NCI-H2171 (cell line): ENCODE results near the gene KNCN.

Experiments used
- DNase-seq: peaks from one replicate; lab custom pipeline; 2025; lab: John Stamatoyannopoulos, UW

The KNCN gene

DNA sequence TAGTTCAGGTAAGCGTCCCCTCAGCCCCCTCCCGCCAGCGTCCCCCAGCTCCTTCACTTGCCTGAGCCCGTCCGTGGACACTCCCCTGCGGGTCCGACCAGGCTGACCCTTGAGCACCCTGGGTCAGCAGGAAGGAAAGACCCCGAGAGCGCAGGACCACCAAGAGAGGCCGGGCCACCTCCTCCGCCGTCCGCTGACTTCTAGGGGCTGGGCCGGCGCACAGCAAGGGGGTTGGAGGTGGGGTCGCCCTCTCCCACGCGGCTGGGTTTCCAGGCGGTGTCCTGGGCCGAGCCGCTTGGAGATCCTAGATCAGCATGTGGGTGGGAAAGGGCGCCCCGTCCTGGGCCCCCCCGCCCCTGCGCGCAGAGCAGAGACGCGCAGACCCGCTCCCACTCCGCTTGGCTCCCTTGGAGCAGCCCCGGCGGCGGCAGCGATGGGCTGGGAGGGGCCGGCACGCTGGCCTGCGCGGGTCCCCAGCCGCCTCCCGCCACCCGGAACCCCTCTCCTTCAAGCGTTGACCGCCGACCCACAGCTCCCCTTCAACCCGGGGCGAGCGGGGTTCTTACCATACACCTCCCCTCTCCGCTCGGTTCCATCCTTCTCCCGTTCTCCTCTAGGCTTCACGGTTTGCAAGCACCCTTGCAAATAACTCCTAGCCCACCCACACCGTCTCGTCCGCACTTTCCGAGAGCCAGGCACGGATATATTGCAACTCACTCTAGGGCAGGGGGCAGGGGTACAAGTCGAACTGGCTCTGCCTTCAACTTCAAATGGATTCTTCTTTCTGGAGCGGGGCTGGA is 7.5 kb downstream of the KNCN start:
- DNase-seq: no peak

DNA sequence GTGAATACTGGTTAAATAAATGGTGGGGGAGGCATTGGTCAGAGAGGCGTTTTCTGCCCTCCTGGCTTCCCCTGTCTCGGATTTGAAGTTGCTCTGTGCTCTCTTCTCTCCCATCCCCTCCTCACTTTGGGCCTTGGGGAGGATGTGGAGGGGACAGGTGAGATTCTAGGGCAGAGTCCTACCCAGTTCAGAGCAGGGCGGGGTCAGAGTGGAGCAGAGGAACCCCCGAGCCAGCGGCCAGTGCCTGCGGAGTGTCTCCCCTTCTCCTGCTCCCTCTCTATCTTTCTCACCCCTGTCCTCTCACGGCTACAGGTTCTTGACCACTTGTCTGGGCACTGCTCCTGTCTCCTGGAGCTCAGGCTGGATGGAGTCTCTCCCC is 8.1 kb downstream of the KNCN start:
- DNase-seq: no peak

DNA sequence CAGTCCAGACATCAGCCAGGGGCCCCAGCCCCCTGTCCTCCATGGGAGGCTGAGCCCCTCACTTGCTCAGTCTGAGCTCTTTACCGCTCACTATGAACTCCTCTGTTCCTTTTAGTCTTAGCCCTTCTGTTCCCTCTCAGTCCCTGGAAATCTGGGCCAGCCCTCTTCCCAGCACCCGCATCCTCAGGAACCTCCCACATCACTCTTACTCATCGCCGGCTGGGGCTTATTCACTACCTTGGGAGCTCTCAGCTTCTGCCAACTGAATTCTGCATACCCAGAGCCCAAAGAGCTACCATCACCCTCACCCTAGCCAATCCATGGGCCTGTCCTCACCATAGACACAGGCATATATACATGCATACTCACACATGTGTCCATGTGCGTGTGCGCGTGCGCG is 11.5 kb downstream of the KNCN start:
- DNase-seq: no peak

DNA sequence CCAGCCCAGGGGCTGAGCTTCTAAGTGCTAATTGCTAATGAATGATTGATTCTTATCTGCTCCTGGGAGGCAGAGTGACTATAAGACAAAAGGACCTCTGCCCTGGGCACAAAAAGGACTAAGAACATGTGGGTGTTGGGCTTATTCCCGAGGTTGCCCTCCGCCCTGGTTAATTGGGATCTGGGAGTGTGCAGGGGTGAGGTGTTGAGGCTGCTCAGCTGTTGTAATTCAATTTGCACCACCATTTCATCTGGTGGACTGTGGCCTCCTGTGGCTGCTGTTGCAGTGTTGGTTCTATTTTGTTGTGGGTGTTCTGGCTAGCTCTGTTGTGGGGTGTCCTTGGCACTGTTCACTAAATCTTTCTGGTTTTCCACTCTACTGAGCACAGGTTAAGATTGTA is 13.3 kb downstream of the KNCN start:
- DNase-seq: no peak

DNA sequence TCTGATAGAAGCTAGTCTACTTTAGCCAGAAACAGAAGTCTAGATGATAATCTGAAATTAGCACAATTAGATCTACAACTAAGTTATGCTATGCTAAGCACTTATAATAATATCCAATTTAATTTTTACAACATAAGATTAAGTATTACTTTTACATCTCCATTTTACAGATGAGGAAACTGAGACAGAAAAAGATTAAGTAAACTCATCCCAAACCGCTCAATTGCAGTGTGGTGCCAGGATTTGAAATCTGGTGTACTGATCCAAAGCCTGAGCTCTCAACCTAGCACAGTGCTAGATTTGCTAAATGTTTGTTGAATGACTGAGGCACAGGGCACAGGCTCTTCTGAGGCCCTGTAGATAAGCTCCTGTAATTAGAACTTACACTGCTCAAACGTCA is 13.8 kb downstream of the KNCN start:
- no peak for DNase-seq

DNA sequence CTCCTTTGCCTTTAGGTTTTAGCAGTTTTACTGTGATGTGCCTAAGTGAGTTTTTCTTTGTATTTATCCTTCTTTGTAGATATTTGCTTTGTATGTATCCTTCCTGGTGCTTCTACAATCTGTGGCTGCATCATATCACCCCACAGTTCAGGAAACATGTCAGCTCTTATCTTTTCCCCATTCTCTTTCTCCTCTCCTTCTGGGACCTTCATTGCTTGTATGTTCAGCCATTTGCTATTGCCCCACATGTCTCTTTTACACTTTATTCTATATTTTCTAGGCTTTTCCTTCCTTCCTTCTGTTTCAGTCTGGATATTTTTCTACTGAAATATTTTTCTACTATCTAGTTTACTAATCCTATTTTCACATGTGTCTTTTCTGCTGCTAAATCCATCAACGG is 14.9 kb downstream of the KNCN start:
- no peak for DNase-seq

DNA sequence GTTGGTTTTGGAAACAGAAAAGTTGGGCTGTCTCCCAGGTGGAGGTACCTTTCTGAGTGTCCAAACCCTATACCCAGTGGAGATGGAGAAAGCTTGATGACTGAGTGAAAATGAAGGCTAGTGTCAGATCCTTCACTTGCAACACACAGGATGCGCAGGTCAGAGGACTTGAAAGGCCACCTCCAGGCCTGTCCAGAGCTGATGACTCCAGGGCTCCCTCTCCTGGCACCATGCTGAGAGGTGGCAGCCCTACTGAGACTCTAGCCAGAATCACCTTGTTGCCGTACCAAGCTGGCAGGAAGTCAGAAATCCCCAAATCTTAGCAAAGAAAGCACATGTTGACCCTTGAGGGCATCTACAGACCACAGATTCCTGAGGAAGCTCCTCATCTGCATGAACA is 16.4 kb downstream of the KNCN start:
- no peak for DNase-seq

DNA sequence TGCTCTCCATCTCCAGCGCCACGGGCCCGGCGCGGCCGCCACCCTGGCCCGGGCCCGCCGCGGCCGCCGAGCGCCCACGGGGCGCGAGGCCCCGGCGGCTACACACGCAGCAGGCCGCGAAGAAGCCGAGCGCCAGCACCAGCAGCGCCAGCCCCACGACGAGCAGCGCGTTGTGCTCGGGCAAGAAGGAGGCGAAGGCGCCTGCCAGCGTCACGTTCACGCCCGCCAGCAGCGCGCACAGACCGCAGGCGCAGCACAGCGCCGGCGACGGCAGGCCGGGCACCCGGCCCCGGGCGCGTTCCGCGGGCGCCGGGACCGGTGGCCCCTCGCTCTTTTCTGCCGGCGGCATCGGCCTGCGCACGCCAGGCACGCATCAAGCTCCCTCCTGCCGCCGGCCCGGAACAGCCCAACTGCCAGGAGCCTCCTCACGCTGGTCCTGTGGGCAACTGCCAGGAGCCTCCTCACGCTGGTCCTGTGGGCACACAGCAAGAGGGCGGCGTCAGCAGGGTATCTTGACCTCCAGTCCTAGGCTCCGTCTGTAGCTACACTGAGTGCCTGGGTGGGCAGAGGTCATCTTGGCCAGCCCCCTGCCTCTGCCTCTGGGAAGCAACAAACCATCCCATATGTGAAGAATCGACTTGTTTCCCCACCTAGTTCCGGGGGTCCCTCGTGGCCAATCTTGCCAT is 18.1 kb downstream of the KNCN start:
- DNase-seq: peak; percentile 34

DNA sequence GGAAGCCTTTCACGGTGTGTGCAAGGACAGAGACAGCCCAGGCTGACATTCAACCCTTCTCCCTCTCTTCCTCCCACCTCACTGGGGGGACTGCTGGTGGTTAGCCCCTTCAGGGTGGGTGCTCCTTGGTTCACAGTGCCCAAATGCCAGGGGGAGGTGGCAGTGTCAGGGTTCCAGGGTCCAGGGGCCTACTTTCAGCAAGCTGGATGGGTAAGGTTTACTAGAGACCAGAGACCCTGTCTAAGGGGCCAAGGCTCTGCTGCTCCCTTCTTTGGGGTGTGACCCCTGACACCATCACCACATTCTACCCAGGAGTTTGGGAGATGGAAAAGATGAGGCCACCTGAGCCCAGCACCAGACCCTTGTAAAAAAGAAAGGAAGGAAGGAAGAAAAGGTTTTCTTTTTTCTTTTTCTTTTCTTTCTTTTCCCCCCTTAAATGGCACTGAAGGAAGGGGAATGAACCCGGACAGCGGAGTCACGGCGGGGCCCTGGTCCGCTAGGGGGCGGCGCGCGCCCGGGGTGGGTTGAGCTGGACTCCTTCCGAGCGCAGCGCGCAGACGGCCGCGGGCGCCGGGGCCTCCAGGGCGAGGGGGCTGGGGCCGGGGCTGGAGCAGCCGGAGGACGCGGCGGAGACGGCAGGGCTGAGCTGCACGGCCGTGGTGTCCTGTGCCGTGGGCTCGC is 18.8 kb downstream of the KNCN start:
- peak; percentile 76 for DNase-seq

DNA sequence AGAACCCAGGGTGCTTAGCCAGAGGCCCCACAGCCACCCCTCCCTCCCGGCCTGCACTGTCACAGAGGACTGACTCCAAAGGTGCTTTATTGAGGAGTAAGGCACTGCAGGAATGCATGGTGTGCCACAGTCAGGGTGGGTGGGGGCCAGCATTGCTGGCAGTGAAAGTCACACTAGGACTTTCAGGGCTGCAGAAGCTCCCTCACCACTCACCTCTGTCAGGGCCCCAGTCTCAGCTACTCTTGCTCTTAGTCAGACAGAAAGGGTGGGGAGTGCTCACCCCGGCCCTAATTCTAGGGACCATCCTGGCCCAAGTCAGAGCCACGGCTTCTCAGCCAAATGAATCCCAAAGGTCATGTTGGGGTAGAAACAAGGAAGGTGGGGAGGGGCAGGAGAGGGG is 19.4 kb downstream of the KNCN start:
- no peak for DNase-seq

DNA sequence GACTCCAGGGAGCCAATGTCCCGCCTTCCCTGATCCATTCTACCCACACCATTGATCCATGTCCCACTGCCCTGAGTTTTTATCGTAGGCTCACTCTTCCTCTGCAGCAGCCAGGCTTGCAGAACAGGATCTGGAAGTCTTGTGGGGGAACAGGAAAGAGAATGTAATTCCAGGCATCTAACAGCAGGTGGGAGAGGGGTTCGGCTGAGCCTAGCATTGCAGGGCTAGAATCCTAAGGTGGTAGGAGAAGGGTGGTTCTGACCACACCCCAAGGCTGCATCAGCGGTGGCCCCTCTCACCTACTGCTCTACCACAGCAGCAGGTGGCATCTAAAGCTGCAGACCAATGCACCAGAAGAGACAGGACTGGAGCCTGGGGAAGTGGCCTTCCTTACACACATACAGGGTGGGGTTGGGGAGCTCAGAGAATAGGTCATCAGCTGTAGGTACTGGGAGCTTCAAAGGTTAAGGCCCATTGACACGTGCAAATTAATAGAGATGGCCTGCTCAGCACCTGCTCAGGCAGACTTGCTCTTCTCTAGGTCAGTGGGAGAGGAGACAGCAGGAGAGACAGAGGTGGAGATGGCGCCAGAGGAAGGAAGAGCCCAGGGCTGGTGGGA is 20.5 kb downstream of the KNCN start:
- DNase-seq: no peak

DNA sequence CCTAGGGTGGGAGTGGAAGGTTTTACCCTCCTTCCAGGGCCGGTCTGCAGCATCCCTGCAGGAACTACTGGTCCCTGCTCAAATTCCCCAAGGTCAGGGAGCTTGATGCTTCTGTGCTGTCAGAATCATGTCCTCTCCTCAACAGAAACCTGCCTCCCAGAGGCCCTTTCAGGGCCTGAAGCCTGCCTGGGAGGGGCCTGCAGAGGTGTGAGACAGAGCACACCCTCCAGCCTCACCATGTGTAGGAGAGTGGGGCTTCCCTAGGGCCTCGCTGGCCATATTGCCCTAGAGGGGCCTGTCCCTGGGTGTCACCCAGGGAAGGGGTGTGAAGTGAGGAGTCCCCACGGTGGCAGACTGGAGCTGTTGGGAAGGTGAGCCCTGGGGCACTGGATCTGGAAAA is 21.1 kb downstream of the KNCN start:
- no peak for DNase-seq

DNA sequence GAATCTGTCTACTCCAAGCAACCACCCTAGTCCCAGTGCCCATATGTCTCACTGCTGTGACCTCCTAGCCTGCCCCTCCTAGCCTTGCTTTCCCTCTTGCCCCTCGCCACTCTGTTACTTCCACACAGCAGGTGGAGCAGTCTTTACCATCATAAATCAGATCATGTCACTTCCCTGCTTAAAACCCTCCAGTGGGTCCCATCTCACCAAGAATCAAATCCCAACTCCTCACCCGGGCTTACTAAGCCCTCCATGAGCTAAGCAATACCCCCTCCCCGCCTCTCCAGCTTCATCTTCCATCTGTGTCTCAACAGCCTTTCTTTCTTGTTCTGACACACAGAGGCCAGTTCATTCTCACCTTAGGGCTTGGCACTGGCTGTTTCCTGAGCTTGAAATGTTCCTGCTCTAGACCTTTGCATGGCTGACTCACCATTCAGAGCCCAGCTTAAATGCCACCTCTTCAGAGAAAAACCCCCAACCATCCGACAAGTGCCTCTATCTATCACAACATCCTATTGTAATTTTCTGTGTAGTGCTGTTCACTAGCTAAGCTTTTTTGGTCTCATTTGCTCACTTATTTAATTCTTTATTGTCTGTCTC is 22.3 kb downstream of the KNCN start:
- DNase-seq: no peak

DNA sequence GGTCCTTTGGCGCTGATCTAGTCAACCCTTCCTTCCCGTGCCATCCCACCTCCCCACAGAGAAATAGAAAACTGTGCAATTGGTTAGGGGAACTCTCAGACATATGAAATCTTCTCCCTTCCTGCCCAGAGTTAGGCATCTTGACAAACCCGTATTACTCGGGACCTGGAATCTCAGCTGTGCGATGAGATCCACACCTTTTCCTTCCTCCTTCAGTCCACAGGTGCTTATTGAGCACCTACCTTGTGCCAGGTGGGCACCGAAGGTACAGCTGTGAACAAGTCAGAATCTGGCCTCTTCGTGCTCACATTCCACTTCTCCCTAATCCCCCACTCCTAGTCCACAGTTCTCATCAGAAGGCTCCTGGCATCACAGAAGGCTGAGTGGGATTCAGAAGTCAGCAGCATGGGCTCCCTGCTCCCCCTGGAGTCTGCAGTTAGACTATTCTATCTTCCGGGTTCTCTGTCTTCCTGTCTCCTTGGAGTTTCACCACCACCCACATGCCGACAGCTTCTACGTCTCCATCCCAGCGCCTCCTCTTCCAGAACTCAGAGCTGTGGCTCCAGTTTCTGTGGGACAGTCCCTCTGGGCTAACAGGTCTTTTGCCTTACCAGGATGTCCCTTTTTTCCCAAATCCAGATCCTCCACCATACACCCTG is 23.0 kb downstream of the KNCN start:
- no peak for DNase-seq

DNA sequence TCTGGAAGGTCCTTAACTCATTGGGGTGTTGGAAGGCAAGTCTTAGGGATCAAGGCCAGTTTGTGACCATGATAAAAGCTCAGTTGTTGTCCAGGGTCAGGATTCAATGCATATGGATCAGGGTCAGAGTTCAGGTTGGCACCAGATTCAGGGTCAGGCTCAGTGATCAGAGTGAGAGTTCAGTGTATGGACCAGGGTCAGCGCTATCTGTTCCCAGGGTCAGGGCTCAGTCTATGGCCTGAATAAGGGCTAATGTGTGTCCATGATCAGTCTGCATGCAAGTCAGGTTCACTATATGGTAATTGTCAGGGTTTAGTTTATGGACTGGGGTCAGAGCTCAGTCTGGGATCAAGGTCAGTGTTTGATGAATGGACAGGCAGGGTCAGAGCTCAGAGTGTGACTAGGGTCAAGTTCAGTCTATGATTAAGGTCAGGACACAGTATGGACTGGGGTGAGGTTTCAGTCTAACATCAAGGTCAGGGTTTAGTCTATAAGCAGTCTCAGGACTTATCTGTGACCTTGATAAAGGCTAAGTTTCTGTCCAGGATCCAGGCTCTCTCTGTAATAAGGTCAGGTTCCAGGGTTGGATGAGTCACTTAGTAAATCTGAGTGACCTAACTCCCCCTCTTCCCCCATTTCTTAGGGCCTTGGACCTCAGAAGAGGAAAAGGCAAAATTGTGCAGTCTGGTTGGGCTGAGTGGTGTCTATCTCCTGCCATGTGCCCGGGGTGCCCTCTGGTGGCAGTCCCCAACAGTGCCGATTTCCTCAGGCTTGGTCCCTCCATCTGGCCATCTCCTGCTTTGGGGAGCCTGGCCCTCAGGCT is 23.8 kb downstream of the KNCN start:
- peak; percentile 53 for DNase-seq

DNA sequence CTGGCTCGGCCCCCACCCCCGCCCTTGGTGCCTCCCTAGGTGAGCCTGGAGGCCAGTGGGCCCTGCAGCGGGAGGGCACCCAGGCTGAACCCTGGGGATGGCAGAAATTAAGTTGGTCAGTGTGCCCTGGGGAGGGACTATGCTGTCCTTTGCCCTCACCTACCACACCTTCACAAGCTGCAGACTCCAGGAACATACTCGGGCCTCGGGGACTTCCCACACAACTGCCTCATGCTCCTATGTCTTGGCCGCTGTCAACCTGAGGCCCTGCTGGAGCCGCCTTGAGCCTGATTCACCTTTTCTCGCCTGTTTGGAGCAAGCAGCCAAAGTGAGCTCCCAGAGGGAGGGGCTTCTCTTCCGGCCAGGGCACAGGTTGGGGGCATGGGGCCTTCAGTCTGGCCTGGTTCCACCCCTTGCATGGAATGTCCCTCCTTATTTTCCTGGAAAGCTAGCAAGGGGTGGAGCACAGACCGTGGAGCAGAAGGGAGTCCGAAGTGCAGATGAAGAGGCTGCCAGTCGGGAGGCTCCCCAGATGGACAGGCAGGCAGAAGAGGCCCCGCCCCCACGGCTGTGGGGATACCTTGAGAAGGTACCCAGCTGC is 24.7 kb downstream of the KNCN start:
- DNase-seq: no peak

DNA sequence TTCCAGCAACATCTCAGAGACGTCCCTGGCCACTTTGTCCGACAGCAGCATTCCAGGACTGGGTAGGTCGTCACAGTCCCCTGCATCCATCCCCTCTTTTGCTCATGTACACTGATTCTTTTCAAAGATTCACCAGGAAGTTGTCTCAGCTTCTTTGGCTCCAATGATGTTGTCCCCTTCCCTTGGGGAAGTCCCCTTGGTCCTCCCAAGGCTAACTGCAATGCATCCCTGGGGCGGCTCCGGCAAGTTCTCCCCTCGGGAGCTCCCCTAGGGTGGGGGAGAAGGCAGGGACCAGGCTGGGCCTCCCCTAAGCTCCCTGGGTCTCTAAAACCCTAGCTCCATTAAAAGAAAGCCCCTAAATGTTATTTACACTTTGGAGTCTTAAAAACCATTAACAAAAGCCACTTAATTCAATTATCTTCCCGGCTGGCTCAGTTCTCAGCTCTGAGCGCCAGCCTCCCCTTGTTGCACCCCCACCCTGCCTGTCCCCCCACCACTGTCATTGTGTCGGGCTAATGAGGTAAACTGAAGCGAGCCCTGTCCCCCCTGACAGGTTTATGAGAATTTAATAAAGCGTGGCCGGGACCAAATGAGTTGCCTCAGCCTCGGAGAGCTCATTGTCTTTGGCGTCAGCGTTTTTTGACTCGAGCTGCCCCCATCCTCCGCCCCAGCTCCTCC is 25.3 kb downstream of the KNCN start:
- DNase-seq: no peak

DNA sequence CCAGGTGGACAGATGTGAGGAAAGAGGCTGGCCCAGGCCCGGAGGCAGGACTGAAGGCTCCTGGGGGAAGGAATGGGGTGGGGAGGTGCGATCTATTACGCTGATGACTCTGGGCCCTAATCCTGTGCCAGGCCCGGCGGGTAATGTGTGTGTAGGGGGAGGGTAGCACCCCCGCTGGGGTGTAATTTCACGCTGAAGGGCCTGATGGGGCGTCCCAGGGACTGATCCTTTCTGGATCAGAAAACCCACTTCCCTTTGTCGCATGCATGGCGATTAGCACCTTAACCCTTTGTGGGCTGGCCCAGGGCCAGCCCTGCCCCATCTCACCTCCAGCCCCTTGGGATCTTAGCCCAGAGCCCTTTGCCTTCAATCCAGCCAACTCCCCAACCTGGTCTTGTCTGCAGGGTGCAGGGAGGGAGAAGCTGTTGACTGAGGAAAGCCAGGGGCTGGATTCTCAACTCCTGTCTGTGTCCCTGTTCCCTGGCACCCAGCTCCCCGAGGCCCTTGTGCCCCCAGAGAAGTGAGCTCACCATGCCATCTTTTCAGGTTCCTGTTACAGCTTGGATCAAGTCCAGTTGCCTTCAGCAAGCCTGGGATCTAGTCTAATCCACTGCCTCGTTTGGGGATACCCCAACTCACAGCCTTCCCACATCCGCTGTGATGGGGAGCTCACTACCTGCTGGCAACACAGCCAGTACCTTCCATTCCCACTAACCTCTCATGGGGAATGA is 26.0 kb downstream of the KNCN start:
- DNase-seq: no peak

DNA sequence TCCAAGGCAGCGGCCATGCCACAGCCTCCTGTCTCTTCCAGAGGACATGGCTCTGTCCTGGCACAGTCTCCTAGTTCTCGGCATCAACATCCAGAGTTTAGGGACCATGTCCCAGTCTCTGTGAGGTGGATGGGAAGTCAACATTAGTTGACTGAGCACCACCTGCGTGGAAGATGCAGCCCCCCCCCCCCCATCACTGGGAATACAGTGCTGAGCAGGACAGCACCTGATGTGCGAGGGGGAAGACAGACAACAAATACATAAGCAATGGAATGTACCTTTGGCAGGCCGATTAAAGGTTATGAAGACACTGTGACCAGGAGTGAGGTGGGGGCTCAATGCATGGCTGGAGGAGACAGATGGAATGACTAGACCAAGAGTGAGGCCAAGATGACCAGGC is 26.6 kb downstream of the KNCN start:
- no peak for DNase-seq
